ENCODE data around the gene ZNF497.

DNA sequence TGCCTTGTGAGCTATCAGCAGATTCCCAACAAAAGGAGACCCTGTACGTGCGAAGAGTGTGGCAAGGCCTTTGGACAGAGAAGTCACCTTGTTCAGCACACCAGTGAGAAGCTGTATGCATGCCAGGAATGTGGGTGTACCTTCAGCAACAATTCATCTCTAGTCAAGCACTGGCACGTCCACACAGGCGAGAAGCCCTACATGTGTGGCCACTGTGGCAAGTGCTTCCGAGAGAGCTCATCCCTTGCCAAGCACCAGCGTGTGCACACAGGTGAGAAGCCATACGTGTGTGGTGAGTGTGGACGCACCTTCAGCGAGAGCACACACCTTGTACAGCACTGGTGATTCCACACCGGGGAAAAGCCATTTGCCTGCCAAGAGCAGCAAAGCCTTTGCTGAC, 43.3 kb downstream of the ZNF497 start:
- TF ChIP-seq, protein P1, sequence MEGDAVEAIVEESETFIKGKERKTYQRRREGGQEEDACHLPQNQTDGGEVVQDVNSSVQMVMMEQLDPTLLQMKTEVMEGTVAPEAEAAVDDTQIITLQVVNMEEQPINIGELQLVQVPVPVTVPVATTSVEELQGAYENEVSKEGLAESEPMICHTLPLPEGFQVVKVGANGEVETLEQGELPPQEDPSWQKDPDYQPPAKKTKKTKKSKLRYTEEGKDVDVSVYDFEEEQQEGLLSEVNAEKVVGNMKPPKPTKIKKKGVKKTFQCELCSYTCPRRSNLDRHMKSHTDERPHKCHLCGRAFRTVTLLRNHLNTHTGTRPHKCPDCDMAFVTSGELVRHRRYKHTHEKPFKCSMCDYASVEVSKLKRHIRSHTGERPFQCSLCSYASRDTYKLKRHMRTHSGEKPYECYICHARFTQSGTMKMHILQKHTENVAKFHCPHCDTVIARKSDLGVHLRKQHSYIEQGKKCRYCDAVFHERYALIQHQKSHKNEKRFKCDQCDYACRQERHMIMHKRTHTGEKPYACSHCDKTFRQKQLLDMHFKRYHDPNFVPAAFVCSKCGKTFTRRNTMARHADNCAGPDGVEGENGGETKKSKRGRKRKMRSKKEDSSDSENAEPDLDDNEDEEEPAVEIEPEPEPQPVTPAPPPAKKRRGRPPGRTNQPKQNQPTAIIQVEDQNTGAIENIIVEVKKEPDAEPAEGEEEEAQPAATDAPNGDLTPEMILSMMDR (IDR thresholded peaks at IDR 0.05; ENCODE audit: poor library complexity) = no peak
- TF ChIP-seq EZH2phosphoT487 (IDR thresholded peaks at IDR 0.05; ENCODE audit: low read depth, severe bottlenecking, unreplicated experiment) = no peak

Data from hepatocyte (in vitro differentiated cells).